SK-N-SH (cell line): ENCODE data around the gene GGACT.

Experiments used
- NRF1 ChIP-seq: IDR thresholded peaks from 2 replicates; pipeline ENCODE4 v1.6.1; 2012; ENCODE audit warnings: low read depth, mild to moderate bottlenecking, low read length
- RFX5 ChIP-seq: IDR thresholded peaks from 2 replicates; pipeline ENCODE4 v1.6.1; 2012; ENCODE audit warnings: mild to moderate bottlenecking, improper control_type of control experiment, low read length
- RXRA ChIP-seq: IDR thresholded peaks from 2 replicates; pipeline ENCODE4 v1.4.0; 2012; ENCODE audit warnings: low read depth, mild to moderate bottlenecking, borderline replicate concordance
- TAF1 ChIP-seq: IDR thresholded peaks from 2 replicates; pipeline ENCODE4 v1.6.1; 2012; ENCODE audit warnings: low read depth, mild to moderate bottlenecking, low read length, moderate library complexity, borderline replicate concordance
- TF ChIP-seq, protein P1 (sequence below): fragments of 200-600 bp; sonication (generic); IDR thresholded peaks from 2 replicates; pipeline ENCODE4 v1.6.1; 2017; ENCODE audit warnings: antibody characterized with exemption, mild to moderate bottlenecking, moderate library complexity
- TF ChIP-seq, protein P2 (sequence below): fragments of 150-350 bp; IDR thresholded peaks from 2 replicates; pipeline ENCODE4 v1.6.1; 2017; ENCODE audit warnings: antibody characterized with exemption, low read length, low read depth, borderline replicate concordance
- TF ChIP-seq, protein P3 (sequence below): IDR thresholded peaks from 2 replicates; pipeline ENCODE4 v1.6.1; 2012; ENCODE audit warnings: mild to moderate bottlenecking, low read depth, low read length, moderate library complexity
- TF ChIP-seq, protein P4 (sequence below): IDR thresholded peaks from 2 replicates; pipeline ENCODE4 v1.4.0; 2012; ENCODE audit warnings: low read depth

DNA sequence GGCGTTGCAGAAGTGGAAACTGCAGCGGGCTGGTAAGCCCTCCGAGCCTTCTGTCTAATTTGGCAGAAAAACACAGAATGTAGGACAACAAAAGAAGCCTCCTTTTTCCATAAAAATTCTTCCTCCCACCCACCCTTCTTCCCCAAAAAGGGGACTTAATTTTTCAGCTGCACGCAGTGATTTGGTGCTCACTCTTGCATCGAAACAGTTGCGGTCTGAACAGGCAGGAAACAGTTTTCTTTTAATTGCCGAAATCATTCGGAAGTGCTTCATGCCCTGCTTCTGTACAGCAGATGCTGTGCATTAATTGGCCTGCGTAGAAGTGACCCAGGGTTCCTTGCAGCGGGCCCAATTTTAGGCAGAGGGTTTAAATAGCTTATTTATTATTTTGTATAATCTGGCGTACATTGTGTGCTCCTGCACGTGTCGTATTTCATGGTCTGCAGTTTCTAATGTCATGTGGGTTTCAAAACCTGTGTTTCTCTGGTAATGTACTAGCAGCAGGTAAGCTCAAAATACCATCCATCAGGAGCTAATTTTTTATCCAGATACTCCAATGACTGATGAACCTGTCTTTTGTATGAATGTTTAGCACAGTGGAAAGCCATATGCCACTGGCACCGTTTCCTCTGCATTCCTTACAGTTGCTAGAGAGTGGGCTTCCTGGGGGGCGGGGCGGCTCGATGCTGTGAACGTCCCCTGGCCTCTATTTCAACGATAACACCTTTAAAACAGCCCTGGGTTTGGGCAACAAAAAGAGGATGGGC, 66.6 kb downstream of the GGACT start:
- TF ChIP-seq, protein P1, sequence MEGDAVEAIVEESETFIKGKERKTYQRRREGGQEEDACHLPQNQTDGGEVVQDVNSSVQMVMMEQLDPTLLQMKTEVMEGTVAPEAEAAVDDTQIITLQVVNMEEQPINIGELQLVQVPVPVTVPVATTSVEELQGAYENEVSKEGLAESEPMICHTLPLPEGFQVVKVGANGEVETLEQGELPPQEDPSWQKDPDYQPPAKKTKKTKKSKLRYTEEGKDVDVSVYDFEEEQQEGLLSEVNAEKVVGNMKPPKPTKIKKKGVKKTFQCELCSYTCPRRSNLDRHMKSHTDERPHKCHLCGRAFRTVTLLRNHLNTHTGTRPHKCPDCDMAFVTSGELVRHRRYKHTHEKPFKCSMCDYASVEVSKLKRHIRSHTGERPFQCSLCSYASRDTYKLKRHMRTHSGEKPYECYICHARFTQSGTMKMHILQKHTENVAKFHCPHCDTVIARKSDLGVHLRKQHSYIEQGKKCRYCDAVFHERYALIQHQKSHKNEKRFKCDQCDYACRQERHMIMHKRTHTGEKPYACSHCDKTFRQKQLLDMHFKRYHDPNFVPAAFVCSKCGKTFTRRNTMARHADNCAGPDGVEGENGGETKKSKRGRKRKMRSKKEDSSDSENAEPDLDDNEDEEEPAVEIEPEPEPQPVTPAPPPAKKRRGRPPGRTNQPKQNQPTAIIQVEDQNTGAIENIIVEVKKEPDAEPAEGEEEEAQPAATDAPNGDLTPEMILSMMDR: no peak
- TF ChIP-seq, protein P2, sequence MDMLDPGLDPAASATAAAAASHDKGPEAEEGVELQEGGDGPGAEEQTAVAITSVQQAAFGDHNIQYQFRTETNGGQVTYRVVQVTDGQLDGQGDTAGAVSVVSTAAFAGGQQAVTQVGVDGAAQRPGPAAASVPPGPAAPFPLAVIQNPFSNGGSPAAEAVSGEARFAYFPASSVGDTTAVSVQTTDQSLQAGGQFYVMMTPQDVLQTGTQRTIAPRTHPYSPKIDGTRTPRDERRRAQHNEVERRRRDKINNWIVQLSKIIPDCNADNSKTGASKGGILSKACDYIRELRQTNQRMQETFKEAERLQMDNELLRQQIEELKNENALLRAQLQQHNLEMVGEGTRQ: no peak
- TF ChIP-seq RFX5: no peak
- TF ChIP-seq, protein P3, sequence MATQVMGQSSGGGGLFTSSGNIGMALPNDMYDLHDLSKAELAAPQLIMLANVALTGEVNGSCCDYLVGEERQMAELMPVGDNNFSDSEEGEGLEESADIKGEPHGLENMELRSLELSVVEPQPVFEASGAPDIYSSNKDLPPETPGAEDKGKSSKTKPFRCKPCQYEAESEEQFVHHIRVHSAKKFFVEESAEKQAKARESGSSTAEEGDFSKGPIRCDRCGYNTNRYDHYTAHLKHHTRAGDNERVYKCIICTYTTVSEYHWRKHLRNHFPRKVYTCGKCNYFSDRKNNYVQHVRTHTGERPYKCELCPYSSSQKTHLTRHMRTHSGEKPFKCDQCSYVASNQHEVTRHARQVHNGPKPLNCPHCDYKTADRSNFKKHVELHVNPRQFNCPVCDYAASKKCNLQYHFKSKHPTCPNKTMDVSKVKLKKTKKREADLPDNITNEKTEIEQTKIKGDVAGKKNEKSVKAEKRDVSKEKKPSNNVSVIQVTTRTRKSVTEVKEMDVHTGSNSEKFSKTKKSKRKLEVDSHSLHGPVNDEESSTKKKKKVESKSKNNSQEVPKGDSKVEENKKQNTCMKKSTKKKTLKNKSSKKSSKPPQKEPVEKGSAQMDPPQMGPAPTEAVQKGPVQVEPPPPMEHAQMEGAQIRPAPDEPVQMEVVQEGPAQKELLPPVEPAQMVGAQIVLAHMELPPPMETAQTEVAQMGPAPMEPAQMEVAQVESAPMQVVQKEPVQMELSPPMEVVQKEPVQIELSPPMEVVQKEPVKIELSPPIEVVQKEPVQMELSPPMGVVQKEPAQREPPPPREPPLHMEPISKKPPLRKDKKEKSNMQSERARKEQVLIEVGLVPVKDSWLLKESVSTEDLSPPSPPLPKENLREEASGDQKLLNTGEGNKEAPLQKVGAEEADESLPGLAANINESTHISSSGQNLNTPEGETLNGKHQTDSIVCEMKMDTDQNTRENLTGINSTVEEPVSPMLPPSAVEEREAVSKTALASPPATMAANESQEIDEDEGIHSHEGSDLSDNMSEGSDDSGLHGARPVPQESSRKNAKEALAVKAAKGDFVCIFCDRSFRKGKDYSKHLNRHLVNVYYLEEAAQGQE: no peak
- TF ChIP-seq TAF1: no peak
- TF ChIP-seq, protein P4, sequence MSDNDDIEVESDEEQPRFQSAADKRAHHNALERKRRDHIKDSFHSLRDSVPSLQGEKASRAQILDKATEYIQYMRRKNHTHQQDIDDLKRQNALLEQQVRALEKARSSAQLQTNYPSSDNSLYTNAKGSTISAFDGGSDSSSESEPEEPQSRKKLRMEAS: no peak
- TF ChIP-seq RXRA: no peak
- no peak for TF ChIP-seq NRF1
